Keratinocyte (primary cell): Measurements from ENCODE around the gene MYH10.

Experiments
- CTCF ChIP-seq, 3 experiments: IDR thresholded peaks in 1 of 3; conservative IDR thresholded peaks in 1 of 3; optimal IDR thresholded peaks in 1 of 3; 2 replicates in 2 of 3; 3 replicates in 1 of 3; pipeline versions ENCODE3 to v1.5.1; 2011; ENCODE audit warnings: low read length in 3 of 3, mild to moderate bottlenecking in 3 of 3, moderate library complexity in 2 of 3, control low read depth in 1 of 3, inconsistent platforms in 1 of 3; ENCODE audit not compliant: insufficient read depth in 2 of 3; ENCODE audit errors: extremely low read depth in 1 of 3
- EZH2 ChIP-seq: IDR thresholded peaks from one replicate; pipeline ENCODE4 v1.6.1; 2012; ENCODE audit warnings: inconsistent platforms, mild to moderate bottlenecking, low read length, moderate library complexity

- TF ChIP-seq CTCF (optimal IDR thresholded peaks at IDR 0.05 in 1 of 3, IDR thresholded peaks at IDR 0.05 in 1 of 3, conservative IDR thresholded peaks at IDR 0.05 in 1 of 3; ENCODE audit: extremely low read depth in 1 of 3, insufficient read depth in 2 of 3, low read length in 3 of 3) (no peak), EZH2 (no peak)
These were observed 124.4 kb downstream of the MYH10 start for GRCh38 chr17:8506145-8506544.
